ENCODE data around the gene NFIB. TPM values are rescaled to one million over a fixed set of nuclear protein-coding genes. Genes with fewer than 3 reads are reported as not detected.

NFIB gene
- total RNA-seq, 1 experiment from 2014 or later, result 35.1 TPM

DNA sequence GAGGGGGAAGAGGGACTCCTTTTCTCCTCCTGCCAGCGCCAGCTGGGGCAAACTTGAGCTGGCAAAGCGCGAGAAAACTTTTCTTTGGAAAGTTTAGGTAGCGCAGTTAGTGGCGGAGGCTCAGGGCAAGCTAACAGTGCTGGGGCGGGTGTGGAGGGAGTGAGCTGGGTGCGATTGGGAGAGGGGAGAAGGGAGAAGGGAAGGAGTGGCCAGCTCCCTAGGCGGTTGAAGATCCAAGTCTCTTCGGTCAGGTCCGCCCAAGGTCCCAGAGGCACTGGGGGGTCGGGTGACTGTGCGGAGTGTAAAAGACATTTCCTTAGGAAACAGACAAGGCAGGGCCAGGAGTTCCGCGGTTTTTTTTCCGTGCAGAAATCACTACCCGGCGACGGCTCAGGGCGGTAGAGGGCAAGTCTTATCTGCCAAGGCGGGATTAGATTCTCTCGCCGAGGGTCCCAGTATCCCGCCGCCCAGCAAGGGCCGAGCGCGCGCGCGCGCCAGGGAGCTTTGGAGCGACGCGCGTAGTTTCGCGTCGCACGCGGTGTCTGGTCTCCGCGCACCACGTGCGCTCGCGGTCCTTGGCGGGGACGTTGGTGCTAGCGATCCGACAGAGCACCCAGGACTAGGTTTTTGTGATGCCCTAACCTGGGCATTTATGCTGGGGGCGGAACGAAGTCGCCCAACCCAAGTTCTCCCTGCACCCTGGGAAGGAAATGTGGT is 33.6 kb upstream of the NFIB start:
- Histone ChIP-seq H3F3A (ENCODE audit: insufficient read depth, low read depth) (no peaks in the 10 kb centered on the region), H3K4me1 (replicated peaks; ENCODE audit: insufficient read depth) (no peaks in the 10 kb centered on the region), H3K9me3 (ENCODE audit: insufficient read depth, low read depth) (no peaks in the 10 kb centered on the region), H3K4me3 (peak overlapping the region; percentile 49; the same call in 1 of the 2 replicates), H3K4me2 (peak overlapping the region; percentile 76), H2AFZ (peak overlapping the region; percentile 80), H3K27ac (no peak overlapping the region), H3K79me2 (ENCODE audit: low read depth) (no peaks in the 10 kb centered on the region), H3K9me2 (ENCODE audit: insufficient read depth) (no peaks in the 10 kb centered on the region), H4K20me1 (ENCODE audit: insufficient read depth) (no peaks in the 10 kb centered on the region), H3K36me3 (ENCODE audit: low read depth) (no peaks in the 10 kb centered on the region), H3K27me3 (ENCODE audit: insufficient read depth, low read depth) (no peaks in the 10 kb centered on the region)
- intact Hi-C loops (cut with micrococcal nuclease; ENCODE audit: unreplicated experiment), result no loop called here
- POLR2A ChIA-PET (ENCODE audit: unreplicated experiment), result no interaction called here
- peak in 1 of 2 experiments; percentile 27 for DNase-seq
- CTCF ChIA-PET, result no interaction called here
- TF ChIP-seq CTCF (conservative IDR thresholded peaks at IDR 0.05) (no peak), EZH2 (IDR thresholded peaks at IDR 0.05; ENCODE audit: low read depth) (no peak)
- BruUV-seq (replicated peaks), result no TSS peak

DNA sequence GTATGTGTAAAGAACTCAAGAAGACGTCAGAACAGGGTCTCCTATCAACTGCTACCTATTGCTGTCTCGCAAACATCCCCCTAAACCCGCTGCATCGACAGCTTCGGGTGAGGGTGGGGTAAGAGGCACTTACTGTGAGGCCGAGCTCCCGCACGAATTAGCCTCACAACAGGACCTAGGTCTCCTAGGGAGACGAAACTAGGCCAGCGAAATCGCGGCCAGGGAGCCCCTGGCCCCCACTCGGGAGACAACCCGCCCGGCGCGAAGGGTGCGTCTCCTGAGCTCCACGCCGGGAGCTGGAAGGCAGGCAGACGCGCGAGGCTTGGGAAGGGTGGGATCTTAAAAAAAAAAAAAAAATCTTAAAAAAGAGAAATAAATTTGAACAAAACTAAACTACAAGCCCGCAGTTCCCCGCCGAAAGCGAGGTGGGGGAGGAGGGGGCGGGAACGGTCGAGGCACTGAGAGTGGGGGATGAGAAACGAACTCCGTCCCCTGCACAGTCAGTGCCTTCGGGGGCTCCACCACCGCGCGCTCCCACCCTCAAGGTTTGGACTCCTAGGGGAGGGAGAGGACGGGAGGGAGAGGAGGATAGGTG is 33.0 kb upstream of the NFIB start:
- H2AFZ ChIP-seq, result peak overlapping the region; percentile 80
- POLR2A ChIA-PET (ENCODE audit: unreplicated experiment), result no interaction called here
- peak overlapping the region; percentile 76 for H3K4me2 ChIP-seq

GRCh38 chr9:14346231-14346791 is 32.4 kb upstream of the NFIB start:
- no peak for TF ChIP-seq CTCF (conservative IDR thresholded peaks at IDR 0.05)
- no peak for TF ChIP-seq EZH2 (IDR thresholded peaks at IDR 0.05; ENCODE audit: low read depth)
- H3K4me1 ChIP-seq (replicated peaks; ENCODE audit: insufficient read depth), result no peaks in the 10 kb centered on the region
- H3K27ac ChIP-seq, result no peak overlapping the region
- H3K4me3 ChIP-seq, result no peak overlapping the region
- H3K27me3 ChIP-seq (ENCODE audit: insufficient read depth, low read depth), result no peaks in the 10 kb centered on the region
- no peaks in the 10 kb centered on the region for H3K9me2 ChIP-seq (ENCODE audit: insufficient read depth)
- H4K20me1 ChIP-seq (ENCODE audit: insufficient read depth), result no peaks in the 10 kb centered on the region
- H3F3A ChIP-seq (ENCODE audit: insufficient read depth, low read depth), result no peaks in the 10 kb centered on the region
- no peak overlapping the region for H3K4me2 ChIP-seq
- BruUV-seq (replicated peaks), result no TSS peak
- no peaks in the 10 kb centered on the region for H3K9me3 ChIP-seq (ENCODE audit: insufficient read depth, low read depth)
- H3K79me2 ChIP-seq (ENCODE audit: low read depth), result no peaks in the 10 kb centered on the region
- ChIA-PET POLR2A (ENCODE audit: unreplicated experiment) (no interaction called here), CTCF (no interaction called here)
- no peak for DNase-seq
- no peaks in the 10 kb centered on the region for H3K36me3 ChIP-seq (ENCODE audit: low read depth)
- no peak overlapping the region for H2AFZ ChIP-seq
- intact Hi-C loops (cut with micrococcal nuclease; ENCODE audit: unreplicated experiment), result no loop called here

More for the DNA sequence above, 33.0 kb upstream of the NFIB start:
- Histone ChIP-seq H3K27ac (no peak overlapping the region), H3K4me3 (peak overlapping the region; percentile 49; the same call in 1 of the 2 replicates), H3K36me3 (ENCODE audit: low read depth) (no peaks in the 10 kb centered on the region), H3K4me1 (replicated peaks; ENCODE audit: insufficient read depth) (no peaks in the 10 kb centered on the region), H3K27me3 (ENCODE audit: insufficient read depth, low read depth) (no peaks in the 10 kb centered on the region), H3F3A (ENCODE audit: insufficient read depth, low read depth) (no peaks in the 10 kb centered on the region), H4K20me1 (ENCODE audit: insufficient read depth) (no peaks in the 10 kb centered on the region), H3K9me3 (ENCODE audit: insufficient read depth, low read depth) (no peaks in the 10 kb centered on the region), H3K9me2 (ENCODE audit: insufficient read depth) (no peaks in the 10 kb centered on the region), H3K79me2 (ENCODE audit: low read depth) (no peaks in the 10 kb centered on the region)
- no peak for DNase-seq
- CTCF ChIA-PET, result no interaction called here
- intact Hi-C loops (cut with micrococcal nuclease; ENCODE audit: unreplicated experiment), result no loop called here
- no TSS peak for BruUV-seq (replicated peaks)
- TF ChIP-seq CTCF (conservative IDR thresholded peaks at IDR 0.05) (no peak), EZH2 (IDR thresholded peaks at IDR 0.05; ENCODE audit: low read depth) (no peak)

Measured in PC-9 (cell line).